BLaER1 treated with 17β-estradiol and CSF1 and Interleukin-3, amounts not matched to agents 10 nM and 100 nM (cell line): Measurements from ENCODE around the gene IRAK2.

Source experiments
- H3K27ac ChIP-seq, 11 experiments: shearing (Covaris generic); formaldehyde crosslinking; 2 replicates each; pipeline ENCODE4 v1.8.1; 2022
- H3K27me3 ChIP-seq, 11 experiments: shearing (Covaris generic); formaldehyde crosslinking; 2 replicates each; pipeline ENCODE4 v1.8.1; 2022
- H3K36me3 ChIP-seq, 11 experiments: shearing (Covaris generic); formaldehyde crosslinking; 2 replicates each; pipeline ENCODE4 v1.8.1; 2022
- H3K4me1 ChIP-seq, 10 experiments: shearing (Covaris generic); formaldehyde crosslinking; 2 replicates each; pipeline ENCODE4 v1.8.1; 2022
- H3K4me2 ChIP-seq, 11 experiments: shearing (Covaris generic); formaldehyde crosslinking; 2 replicates each; pipeline ENCODE4 v1.8.1; 2022
- H3K4me3 ChIP-seq, 10 experiments: shearing (Covaris generic); formaldehyde crosslinking; 2 replicates each; pipeline ENCODE4 v1.8.1; 2022
- H3K9ac ChIP-seq, 11 experiments: shearing (Covaris generic); formaldehyde crosslinking; 2 replicates each; pipeline ENCODE4 v1.8.1; 2022
- H3K9me3 ChIP-seq, 11 experiments: shearing (Covaris generic); formaldehyde crosslinking; replicated peaks in 1 of 11; 2 replicates each; pipeline ENCODE4 v1.8.1; 2022
- H4K20me1 ChIP-seq, 11 experiments: shearing (Covaris generic); formaldehyde crosslinking; 2 replicates each; pipeline ENCODE4 v1.8.1; 2022
- Cebpa-rat ChIP-seq, 11 experiments: shearing (Covaris generic); IDR thresholded peaks; 2 replicates each; pipeline ENCODE4 v1.8.1; 2022

Gene IRAK2

GRCh38 chr3:10242182-10243065 lies 77.7 kb downstream of the IRAK2 start:
- H3K9ac ChIP-seq, result peak overlapping the region; percentile 32 to 73 (median 61); a peak in 20 of 22 replicates
- H3K27me3 ChIP-seq, result no peaks in the 10 kb centered on the region
- peak overlapping the region in 1 of 10 experiments; percentile 14; a peak in 2 of 20 replicates for H3K4me3 ChIP-seq
- H3K4me2 ChIP-seq, result peak overlapping the region; percentile 49 to 92 (median 69)
- peak overlapping the region; percentile 25 to 84 (median 63); a peak in 18 of 22 replicates for H3K27ac ChIP-seq
- H3K36me3 ChIP-seq, result peaks cover 0 to 72% (median 60%) of the 10 kb centered on the region in 11 experiments; a peak in 19 of 22 replicates
- no peaks in the 10 kb centered on the region for H4K20me1 ChIP-seq
- peaks cover 17 to 72% (median 49%) of the 10 kb centered on the region in 10 experiments for H3K4me1 ChIP-seq
- TF ChIP-seq Cebpa-rat (IDR thresholded peaks at IDR 0.05), result no peak
- H3K9me3 ChIP-seq, result peaks cover 25 to 44% (median 33%) of the 10 kb centered on the region in 11 experiments

GRCh38 chr3:10244009-10244408 lies 79.3 kb downstream of the IRAK2 start:
- Histone ChIP-seq H3K4me3 (peak overlapping the region in 2 of 10 experiments; percentile 17 to 26; a peak in 2 of 20 replicates), H4K20me1 (peaks cover 0 to 2% (median 0%) of the 10 kb centered on the region in 11 experiments; a peak in 5 of 22 replicates), H3K9me3 (peaks cover 25 to 51% (median 33%) of the 10 kb centered on the region in 11 experiments), H3K27ac (peak overlapping the region in 4 of 11 experiments; percentile 24 to 66 (median 38); a peak in 7 of 22 replicates), H3K27me3 (no peaks in the 10 kb centered on the region), H3K4me2 (peak overlapping the region in 8 of 11 experiments; percentile 5 to 92 (median 53); a peak in 13 of 22 replicates), H3K4me1 (peaks cover 23 to 65% (median 47%) of the 10 kb centered on the region in 10 experiments), H3K36me3 (peaks cover 0 to 60% (median 44%) of the 10 kb centered on the region in 11 experiments; a peak in 18 of 22 replicates), H3K9ac (no peak overlapping the region)
- peak in 8 of 11 experiments; percentile 27 to 75 (median 44); a peak in 9 of 22 replicates for TF ChIP-seq Cebpa-rat (IDR thresholded peaks at IDR 0.05)

- Histone ChIP-seq H3K4me3 (peak overlapping the region in 1 of 10 experiments; percentile 4; a peak in 1 of 20 replicates), H3K9ac (no peak overlapping the region), H3K4me1 (peaks cover 27 to 56% (median 45%) of the 10 kb centered on the region in 10 experiments), H3K27me3 (no peaks in the 10 kb centered on the region), H3K4me2 (no peak overlapping the region), H3K27ac (peak overlapping the region in 2 of 11 experiments; percentile 36 to 66; a peak in 4 of 22 replicates), H3K36me3 (peaks cover 0 to 49% (median 35%) of the 10 kb centered on the region in 11 experiments; a peak in 18 of 22 replicates), H4K20me1 (peaks cover 7 to 14% (median 11%) of the 10 kb centered on the region in 11 experiments; a peak in 16 of 22 replicates), H3K9me3 (peaks cover 25 to 51% (median 33%) of the 10 kb centered on the region in 11 experiments)
- TF ChIP-seq Cebpa-rat (IDR thresholded peaks at IDR 0.05), result no peak
Observed at GRCh38 chr3:10245081-10245712, 80.5 kb downstream of the IRAK2 start.

- H3K4me3 ChIP-seq, result peak overlapping the region; percentile 80 to 92 (median 86)
- H3K9me3 ChIP-seq, result peaks cover 25 to 51% (median 33%) of the 10 kb centered on the region in 11 experiments
- H3K36me3 ChIP-seq, result peaks cover 18 to 70% (median 52%) of the 10 kb centered on the region in 11 experiments
- H3K27ac ChIP-seq, result peak overlapping the region; percentile 86 to 98 (median 95)
- peaks cover 27 to 39% (median 37%) of the 10 kb centered on the region in 11 experiments; a peak in 20 of 22 replicates for H4K20me1 ChIP-seq
- no peak for TF ChIP-seq Cebpa-rat (IDR thresholded peaks at IDR 0.05)
- H3K4me1 ChIP-seq, result peaks cover 31 to 56% (median 44%) of the 10 kb centered on the region in 10 experiments
- H3K27me3 ChIP-seq, result no peaks in the 10 kb centered on the region
- peak overlapping the region; percentile 92 to 97 (median 95); a peak in 21 of 22 replicates for H3K9ac ChIP-seq
- H3K4me2 ChIP-seq, result peak overlapping the region; percentile 75 to 98 (median 94)
Observed at GRCh38 chr3:10247679-10248183, 83.0 kb downstream of the IRAK2 start.

- no peak for TF ChIP-seq Cebpa-rat (IDR thresholded peaks at IDR 0.05)
- H3K27ac ChIP-seq, result peak within 1 kb of the TSS; percentile 86 to 98 (median 95)
Observed at GRCh38 chr3:10248184-10248983, 83.7 kb downstream of the IRAK2 start, which contains the start of gene TATDN2. Gene TATDN2 (plus strand): TSS chr3:10248459. CDS start chr3:10249201, 742 bp downstream.

GRCh38 chr3:10248984-10249748 lies 84.4 kb downstream of the IRAK2 start:
- Histone ChIP-seq H3K4me1 (peaks cover 35 to 56% (median 44%) of the 10 kb centered on the region in 10 experiments), H3K9me3 (peaks cover 23 to 40% (median 27%) of the 10 kb centered on the region in 11 experiments), H4K20me1 (peaks cover 41 to 53% (median 51%) of the 10 kb centered on the region in 11 experiments), H3K36me3 (peaks cover 32 to 70% (median 54%) of the 10 kb centered on the region in 11 experiments), H3K9ac (peak overlapping the region; percentile 92 to 97 (median 95)), H3K4me2 (peak overlapping the region; percentile 89 to 98 (median 94)), H3K27me3 (no peaks in the 10 kb centered on the region), H3K27ac (peak overlapping the region; percentile 86 to 98 (median 95)), H3K4me3 (peak overlapping the region; percentile 80 to 92 (median 86))
- TF ChIP-seq Cebpa-rat (IDR thresholded peaks at IDR 0.05), result no peak

More at GRCh38 chr3:10248184-10248983, 83.7 kb downstream of the IRAK2 start, which contains the start of gene TATDN2:
- H4K20me1 ChIP-seq, result peaks cover 34 to 46% (median 43%) of the 10 kb centered on the region in 11 experiments; a peak in 20 of 22 replicates
- peak within 1 kb of the TSS; percentile 92 to 97 (median 95) for H3K9ac ChIP-seq
- H3K9me3 ChIP-seq, result peaks cover 25 to 48% (median 33%) of the 10 kb centered on the region in 11 experiments
- H3K4me2 ChIP-seq, result peak within 1 kb of the TSS; percentile 89 to 98 (median 94)
- peaks cover 24 to 70% (median 52%) of the 10 kb centered on the region in 11 experiments for H3K36me3 ChIP-seq
- peak within 1 kb of the TSS; percentile 80 to 92 (median 86) for H3K4me3 ChIP-seq
- H3K4me1 ChIP-seq, result peaks cover 28 to 56% (median 43%) of the 10 kb centered on the region in 10 experiments
- H3K27me3 ChIP-seq, result no peaks in the 10 kb centered on the region

- peaks cover 39 to 56% (median 47%) of the 10 kb centered on the region in 10 experiments for H3K4me1 ChIP-seq
- H3K27ac ChIP-seq, result peak overlapping the region; percentile 86 to 98 (median 95); a peak in 21 of 22 replicates
Observed at GRCh38 chr3:10249833-10250232, 85.1 kb downstream of the IRAK2 start.

More at GRCh38 chr3:10249833-10250232, 85.1 kb downstream of the IRAK2 start:
- Histone ChIP-seq H3K36me3 (peaks cover 38 to 69% (median 55%) of the 10 kb centered on the region in 11 experiments), H3K9me3 (peaks cover 17 to 33% (median 21%) of the 10 kb centered on the region in 11 experiments), H3K9ac (peak overlapping the region; percentile 92 to 97 (median 95)), H3K4me3 (peak overlapping the region; percentile 80 to 92 (median 86)), H4K20me1 (peaks cover 47 to 60% (median 57%) of the 10 kb centered on the region in 11 experiments), H3K4me2 (peak overlapping the region; percentile 89 to 98 (median 94)), H3K27me3 (no peaks in the 10 kb centered on the region)
- TF ChIP-seq Cebpa-rat (IDR thresholded peaks at IDR 0.05), result no peak
